GM18502 (cell line): ENCODE data around the gene ADCY9.

Source experiments
- ATAC-seq: cut with Tn5 transposase; IDR thresholded peaks from one replicate; pipeline ENCODE4 v1.9.1; 2021; ENCODE audit warnings: mild to moderate bottlenecking; ENCODE audit not compliant: unreplicated experiment, poor library complexity

The ADCY9 gene

GRCh38 chr16:4009177-4009576 is 107.1 kb downstream of the ADCY9 start:
- ATAC-seq, result no peak

- no peak for ATAC-seq
These were observed 108.1 kb downstream of the ADCY9 start for GRCh38 chr16:4008116-4008515.

GRCh38 chr16:4006397-4006999 is 109.7 kb downstream of the ADCY9 start:
- no peak for ATAC-seq

- ATAC-seq, result no peak
These were observed 110.5 kb downstream of the ADCY9 start for GRCh38 chr16:4005731-4006130.

- no peak for ATAC-seq
These were observed 111.0 kb downstream of the ADCY9 start for GRCh38 chr16:4005281-4005680.

- no peak for ATAC-seq
These were observed 112.0 kb downstream of the ADCY9 start for GRCh38 chr16:4004206-4004605.

GRCh38 chr16:4003576-4003975 is 112.7 kb downstream of the ADCY9 start:
- no peak for ATAC-seq

GRCh38 chr16:4003166-4003565 is 113.1 kb downstream of the ADCY9 start:
- no peak for ATAC-seq

GRCh38 chr16:4002121-4002520 is 114.1 kb downstream of the ADCY9 start:
- ATAC-seq, result no peak

- ATAC-seq, result no peak
These were observed 116.5 kb downstream of the ADCY9 start for GRCh38 chr16:3999479-4000325.

GRCh38 chr16:3998793-3999478 is 117.3 kb downstream of the ADCY9 start:
- ATAC-seq, result no peak

GRCh38 chr16:3997231-3997841 is 118.9 kb downstream of the ADCY9 start:
- ATAC-seq, result no peak

- ATAC-seq, result no peak
These were observed 121.2 kb downstream of the ADCY9 start for GRCh38 chr16:3995001-3995400.

- ATAC-seq, result no peak
These were observed 123.0 kb downstream of the ADCY9 start for GRCh38 chr16:3993052-3993785.

GRCh38 chr16:3992297-3993051 is 123.8 kb downstream of the ADCY9 start:
- ATAC-seq, result no peak

GRCh38 chr16:3988824-3989223 is 127.4 kb downstream of the ADCY9 start:
- ATAC-seq, result no peak

GRCh38 chr16:3988011-3988410 is 128.2 kb downstream of the ADCY9 start:
- no peak for ATAC-seq

- no peak for ATAC-seq
These were observed 129.0 kb downstream of the ADCY9 start for GRCh38 chr16:3987231-3987630.

- ATAC-seq, result no peak
These were observed 130.1 kb downstream of the ADCY9 start for GRCh38 chr16:3986235-3986544.
